Fibroblast of lung (primary cell): ENCODE measurements around the gene FAM72A. TPM values are rescaled to one million over a fixed set of nuclear protein-coding genes. Genes with fewer than 3 reads are reported as not detected.

Source experiments
- DNase-seq, 2 donors: peaks; one replicate each; pipeline versions ENCODE4 v3.0.0 to v3.0.0-alpha.2; 2010; ENCODE audit warnings: low read depth in 2 of 2
- H2AFZ ChIP-seq: 2 replicates; pipeline ENCODE4 v1.5.1; 2012; ENCODE audit warnings: low read length, control low read depth, inconsistent platforms
- H3K27ac ChIP-seq: 2 replicates; pipeline ENCODE4 v1.5.1; 2011; ENCODE audit warnings: low read length, control low read depth; ENCODE audit not compliant: insufficient read depth
- H3K27me3 ChIP-seq: 2 replicates; pipeline ENCODE4 v1.5.1; 2011; ENCODE audit warnings: mild to moderate bottlenecking, low read length; ENCODE audit not compliant: control insufficient read depth, insufficient read depth
- H3K36me3 ChIP-seq: 2 replicates; pipeline ENCODE4 v1.5.1; 2011; ENCODE audit warnings: low read length; ENCODE audit not compliant: control insufficient read depth, insufficient read depth
- H3K4me1 ChIP-seq: 2 replicates; pipeline ENCODE4 v1.5.1; 2011; ENCODE audit warnings: low read length; ENCODE audit not compliant: control insufficient read depth, insufficient read depth; ENCODE audit errors: extremely low read depth
- H3K4me2 ChIP-seq: 2 replicates; pipeline ENCODE4 v1.5.1; 2011; ENCODE audit warnings: low read length, control low read depth; ENCODE audit not compliant: insufficient read depth; ENCODE audit errors: extremely low read depth
- H3K4me3 ChIP-seq, 4 experiments: fragments of 200-600 bp in 1 of 4; sonication (generic) in 1 of 4; replicated peaks in 1 of 4; 2 replicates each; pipeline ENCODE4 v1.5.1; 2011 to 2016; ENCODE audit warnings: low read length in 4 of 4, low read depth in 3 of 4, mild to moderate bottlenecking in 3 of 4, control low read depth in 2 of 4, inconsistent platforms in 1 of 4, mixed read lengths in 1 of 4; ENCODE audit not compliant: insufficient read depth in 1 of 4; ENCODE audit errors: control extremely low read depth in 1 of 4
- H3K79me2 ChIP-seq: 2 replicates; pipeline ENCODE4 v1.5.1; 2012; ENCODE audit warnings: mild to moderate bottlenecking, low read length, inconsistent platforms; ENCODE audit not compliant: control insufficient read depth, insufficient read depth
- H3K9ac ChIP-seq: 2 replicates; pipeline ENCODE4 v1.5.1; 2011; ENCODE audit warnings: mild to moderate bottlenecking, low read length, control low read depth; ENCODE audit not compliant: insufficient read depth
- H3K9me3 ChIP-seq: 2 replicates; pipeline ENCODE4 v1.5.1; 2012; ENCODE audit warnings: low read depth, low read length; ENCODE audit not compliant: control insufficient read depth, insufficient read depth
- H4K20me1 ChIP-seq: 2 replicates; pipeline ENCODE4 v1.5.1; 2011; ENCODE audit warnings: low read length; ENCODE audit not compliant: control insufficient read depth, insufficient read depth; ENCODE audit errors: extremely low read depth
- CTCF ChIP-seq, 2 donors: IDR thresholded peaks in 1 of 2; conservative IDR thresholded peaks in 1 of 2; 1 replicate in 1 of 2; 2 replicates in 1 of 2; pipeline ENCODE4 v1.5.1; 2011 to 2012; ENCODE audit warnings: low read length in 2 of 2, control low read depth in 1 of 2, inconsistent platforms in 1 of 2, low read depth in 1 of 2, mild to moderate bottlenecking in 1 of 2
- EZH2 ChIP-seq: IDR thresholded peaks from 2 replicates; pipeline ENCODE4 v1.5.1; 2012; ENCODE audit warnings: low read length, control low read depth, mild to moderate bottlenecking; ENCODE audit errors: missing control alignments
- polyA plus RNA-seq, 2 donors: library from polyadenylated mRNA; depleted of rRNA in 1 of 2; stranded (reverse) in 1 of 2; unstranded in 1 of 2; fragments of >200 nt; gene quantifications; 2 replicates each; pipeline ENCODE4 v1.2.1, GENCODE V29; 2011 to 2012; ENCODE audit warnings: missing spikeins in 1 of 2
- total RNA-seq: library from RNA; depleted of rRNA; stranded (reverse); fragments of >200 nt; gene quantifications from 2 replicates; pipeline ENCODE4 v1.2.1, GENCODE V29; 2014

FAM72A gene
- total and polyA plus RNA-seq, 2 donors (not counting 1 experiment from before 2014, with no cell fraction given): 1.5 to 4.5 TPM

DNA sequence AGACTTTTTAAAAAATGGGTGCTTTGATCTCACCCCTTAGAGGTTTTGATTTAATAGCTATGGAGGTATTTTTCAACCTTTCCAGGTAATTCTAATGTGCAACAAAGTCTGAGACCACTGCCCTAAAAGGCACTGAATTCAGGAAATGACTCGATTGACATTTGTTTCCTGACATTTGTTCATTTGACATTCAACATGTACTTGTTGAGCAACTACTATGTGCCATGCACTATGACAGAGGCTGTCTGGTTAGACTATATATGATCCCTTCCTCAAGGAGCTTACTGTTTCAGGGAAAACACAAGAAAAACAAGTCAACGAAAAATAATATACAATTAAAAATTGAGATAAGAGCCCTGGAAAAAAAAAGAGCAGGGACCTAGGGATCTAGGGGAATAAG lies 59.9 kb downstream of the FAM72A start:
- H3K27me3 ChIP-seq: peaks cover 51% of the 10 kb centered on the region
- no peak overlapping the region for H3K9ac ChIP-seq
- H4K20me1 ChIP-seq: no peaks in the 10 kb centered on the region
- TF ChIP-seq EZH2: no peak
- no peak for TF ChIP-seq CTCF (conservative IDR thresholded peaks at IDR 0.05 in 1 of 2, IDR thresholded peaks at IDR 0.05 in 1 of 2; ENCODE audit: low read depth in 1 of 2, low read length in 2 of 2)
- H3K4me1 ChIP-seq: no peaks in the 10 kb centered on the region
- no peak overlapping the region for H3K4me2 ChIP-seq
- H3K9me3 ChIP-seq: no peaks in the 10 kb centered on the region
- H3K79me2 ChIP-seq: no peaks in the 10 kb centered on the region
- no peak overlapping the region for H3K27ac ChIP-seq
- no peak overlapping the region for H2AFZ ChIP-seq
- DNase-seq: no peak
- no peaks in the 10 kb centered on the region for H3K36me3 ChIP-seq
- no peak overlapping the region for H3K4me3 ChIP-seq

DNA sequence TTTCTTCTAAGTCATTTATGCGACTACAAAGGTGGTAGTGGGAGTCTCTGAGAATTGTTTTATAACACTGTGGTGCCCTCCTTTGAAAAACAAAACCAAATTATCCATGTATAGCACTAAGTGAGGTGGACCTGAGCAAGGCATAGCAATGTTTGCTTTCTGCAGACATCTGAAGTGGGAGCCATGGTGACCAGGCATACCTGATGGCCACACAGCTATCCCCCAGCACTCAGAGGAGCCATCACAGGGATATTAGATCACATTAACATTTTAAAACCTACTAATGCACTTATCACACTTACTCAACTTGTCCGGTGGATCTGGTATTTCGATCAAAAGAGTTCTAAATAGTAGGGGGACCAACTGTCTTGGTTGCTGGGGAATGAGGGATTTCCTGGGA lies 60.6 kb downstream of the FAM72A start:
- H3K27me3 ChIP-seq: peaks cover 43% of the 10 kb centered on the region
- H3K9me3 ChIP-seq: no peaks in the 10 kb centered on the region
- H3K79me2 ChIP-seq: no peaks in the 10 kb centered on the region
- H3K27ac ChIP-seq: no peak overlapping the region
- TF ChIP-seq CTCF (conservative IDR thresholded peaks at IDR 0.05 in 1 of 2, IDR thresholded peaks at IDR 0.05 in 1 of 2; ENCODE audit: low read depth in 1 of 2, low read length in 2 of 2): no peak
- TF ChIP-seq EZH2: no peak
- no peak overlapping the region for H3K4me2 ChIP-seq
- no peaks in the 10 kb centered on the region for H3K36me3 ChIP-seq
- H3K4me1 ChIP-seq: no peaks in the 10 kb centered on the region
- no peak overlapping the region for H2AFZ ChIP-seq
- DNase-seq: no peak
- no peak overlapping the region for H3K9ac ChIP-seq
- H3K4me3 ChIP-seq: no peak overlapping the region
- H4K20me1 ChIP-seq: no peaks in the 10 kb centered on the region

DNA sequence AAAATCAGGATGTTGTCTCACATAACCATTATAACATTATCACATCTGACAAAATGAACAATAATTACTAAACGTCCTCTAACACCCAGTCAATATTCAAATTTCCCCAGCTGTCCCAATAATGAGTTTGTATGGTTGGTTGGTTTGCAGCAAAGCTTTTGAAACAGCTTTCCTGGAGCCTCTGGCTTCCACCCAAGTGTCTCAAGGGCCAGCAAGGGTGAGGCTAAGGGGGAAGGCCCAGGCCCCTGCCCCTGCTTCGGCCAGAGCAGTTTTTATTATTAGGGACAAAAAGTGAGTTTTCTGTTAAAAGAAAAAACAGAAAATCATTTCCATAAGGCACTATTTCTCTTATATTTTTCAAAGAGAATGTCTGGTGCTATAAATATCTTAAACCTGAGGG lies 66.4 kb downstream of the FAM72A start:
- DNase-seq: no peak
- Histone ChIP-seq H3K4me2 (no peak overlapping the region), H3K36me3 (no peaks in the 10 kb centered on the region), H3K4me1 (no peaks in the 10 kb centered on the region), H3K27ac (no peak overlapping the region), H3K9ac (no peak overlapping the region), H3K4me3 (no peak overlapping the region), H2AFZ (no peak overlapping the region), H4K20me1 (no peaks in the 10 kb centered on the region), H3K9me3 (no peaks in the 10 kb centered on the region), H3K79me2 (no peaks in the 10 kb centered on the region), H3K27me3 (peaks cover 19% of the 10 kb centered on the region)
- TF ChIP-seq CTCF (conservative IDR thresholded peaks at IDR 0.05 in 1 of 2, IDR thresholded peaks at IDR 0.05 in 1 of 2; ENCODE audit: low read depth in 1 of 2, low read length in 2 of 2): no peak
- no peak for TF ChIP-seq EZH2

Other genes starting within 250 kb of the FAM72A start
- 5.4 and 9.1 TPM in 2 replicates for gene RAB7B, start 199.4 kb downstream of the FAM72A start, total RNA-seq
- gene RAB7B, start 199.4 kb downstream of the FAM72A start, polyA plus RNA-seq: 15.5 and 20.1 TPM in 2 replicates
- gene CTSE, start 178.9 kb downstream of the FAM72A start, total RNA-seq: not detected in 2 replicates
- gene CTSE, start 178.9 kb downstream of the FAM72A start, polyA plus RNA-seq: not detected in 2 replicates
- gene RHEX, start 149.7 kb downstream of the FAM72A start, total RNA-seq: not detected in 2 replicates
- not detected in 2 replicates for gene RHEX, start 149.7 kb downstream of the FAM72A start, polyA plus RNA-seq
- gene AVPR1B, start 85.5 kb downstream of the FAM72A start, total RNA-seq: not detected in 2 replicates
- not detected in 2 replicates for gene AVPR1B, start 85.5 kb downstream of the FAM72A start, polyA plus RNA-seq
- gene SRGAP2, start 702 bp upstream of the FAM72A start, total RNA-seq: 47.3 and 51.9 TPM in 2 replicates
- 14.3 and 17.7 TPM in 2 replicates for gene SRGAP2, start 702 bp upstream of the FAM72A start, polyA plus RNA-seq